SJCRH30 (cell line): Measurements from ENCODE around the gene MAP3K9. TPM values are rescaled to one million over a fixed set of nuclear protein-coding genes. Genes with fewer than 3 reads are reported as not detected.

ENCODE experiments used
- DNase-seq, 2 experiments: peaks; one replicate each; pipeline ENCODE4 v3.0.0-alpha.2; 2015 to 2020
- H3K27ac ChIP-seq: fragments of 250-450 bp; sonication (Bioruptor Pico); 2 replicates; pipeline ENCODE4 v1.5.1; 2020; ENCODE audit warnings: mild to moderate bottlenecking, moderate library complexity
- H3K27me3 ChIP-seq: fragments of 250-450 bp; sonication (Bioruptor Pico); 2 replicates; pipeline ENCODE4 v1.5.1; 2020; ENCODE audit warnings: mild to moderate bottlenecking, moderate library complexity
- H3K36me3 ChIP-seq: fragments of 250-450 bp; sonication (Bioruptor Pico); 2 replicates; pipeline ENCODE4 v1.5.1; 2020; ENCODE audit warnings: mild to moderate bottlenecking, moderate library complexity
- H3K4me1 ChIP-seq: fragments of 250-450 bp; sonication (Bioruptor Pico); 2 replicates; pipeline ENCODE4 v1.5.1; 2020; ENCODE audit warnings: mild to moderate bottlenecking, moderate library complexity
- H3K4me3 ChIP-seq: fragments of 250-450 bp; sonication (Bioruptor Pico); 2 replicates; pipeline ENCODE4 v1.5.1; 2020; ENCODE audit warnings: mild to moderate bottlenecking, moderate library complexity
- H3K9me3 ChIP-seq: fragments of 250-450 bp; sonication (Bioruptor Pico); replicated peaks from 2 replicates; pipeline ENCODE4 v1.5.1; 2020; ENCODE audit warnings: mild to moderate bottlenecking, moderate library complexity
- total RNA-seq: library from RNA; depleted of rRNA; stranded (reverse); fragments of >200 nt; shearing (Covaris generic); gene quantifications from 2 replicates; pipeline ENCODE4 v1.2.3, GENCODE V29; 2014

The MAP3K9 gene
- total RNA-seq, 1 experiment from 2014 or later, result 7.3 TPM

DNA sequence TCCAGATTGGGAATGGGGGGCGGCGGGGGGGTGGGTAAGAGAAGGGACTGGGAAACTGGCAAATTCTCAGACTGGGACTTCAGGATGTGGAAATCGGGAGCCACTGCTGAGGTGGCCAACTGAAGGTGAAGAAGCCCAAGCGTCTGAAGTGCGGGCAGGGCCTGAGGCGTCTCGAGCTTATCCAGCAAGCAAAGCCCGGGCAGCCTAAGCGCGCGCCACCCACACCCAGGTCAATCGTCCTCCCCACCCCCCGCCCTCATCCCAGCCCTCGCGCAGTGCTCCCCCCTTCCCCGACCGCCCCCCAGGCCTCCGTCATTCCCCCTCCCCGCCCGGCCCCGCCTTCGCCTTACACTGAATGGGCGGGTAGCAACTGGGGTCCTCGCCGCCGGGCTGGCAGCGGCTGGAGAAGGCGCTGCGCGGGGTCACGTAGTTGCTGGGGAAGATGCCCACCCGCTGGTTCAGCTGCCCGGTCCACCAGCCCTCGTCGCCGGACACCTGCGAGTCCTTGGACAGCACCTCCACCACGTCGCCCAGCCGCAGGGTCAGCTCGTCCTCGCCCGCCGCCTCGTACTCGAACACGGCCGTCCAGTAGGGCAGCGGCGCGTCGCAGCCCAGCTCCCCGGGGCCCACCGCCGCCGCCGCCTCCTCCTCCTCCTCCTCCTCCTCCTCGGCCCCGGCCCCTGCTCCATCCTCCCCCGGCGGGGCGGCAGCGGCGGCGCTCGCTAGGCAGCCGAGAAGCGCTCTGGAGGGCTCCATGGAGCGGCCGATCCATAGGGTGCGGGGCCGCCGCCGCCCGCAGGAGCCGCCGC, 693 bp downstream of the MAP3K9 start:
- no peaks in the 10 kb centered on the region for H3K9me3 ChIP-seq
- peak overlapping the region; percentile 14; the same call in 1 of the 2 replicates for H3K27ac ChIP-seq
- DNase-seq, result peak; percentile 50 to 51
- peaks cover 7% of the 10 kb centered on the region for H3K4me1 ChIP-seq
- no peaks in the 10 kb centered on the region; the same call in 1 of the 2 replicates for H3K36me3 ChIP-seq
- peak overlapping the region; percentile 95 for H3K4me3 ChIP-seq
- H3K27me3 ChIP-seq, result no peaks in the 10 kb centered on the region

GRCh38 chr14:70807898-70808415, 1.4 kb downstream of the MAP3K9 start:
- no peaks in the 10 kb centered on the region for H3K9me3 ChIP-seq
- peaks cover 7% of the 10 kb centered on the region for H3K4me1 ChIP-seq
- peak overlapping the region; percentile 14; the same call in 1 of the 2 replicates for H3K27ac ChIP-seq
- no peaks in the 10 kb centered on the region; the same call in 1 of the 2 replicates for H3K36me3 ChIP-seq
- peak; percentile 54 to 65 for DNase-seq
- H3K27me3 ChIP-seq, result no peaks in the 10 kb centered on the region
- peak overlapping the region; percentile 95 for H3K4me3 ChIP-seq

GRCh38 chr14:70804556-70805162, 4.7 kb downstream of the MAP3K9 start:
- no peaks in the 10 kb centered on the region for H3K27me3 ChIP-seq
- H3K4me3 ChIP-seq, result no peak overlapping the region
- no peaks in the 10 kb centered on the region for H3K9me3 ChIP-seq
- no peak overlapping the region for H3K27ac ChIP-seq
- no peaks in the 10 kb centered on the region; the same call in 1 of the 2 replicates for H3K36me3 ChIP-seq
- peaks cover 3% of the 10 kb centered on the region; the same call in 1 of the 2 replicates for H3K4me1 ChIP-seq
- no peak for DNase-seq

DNA sequence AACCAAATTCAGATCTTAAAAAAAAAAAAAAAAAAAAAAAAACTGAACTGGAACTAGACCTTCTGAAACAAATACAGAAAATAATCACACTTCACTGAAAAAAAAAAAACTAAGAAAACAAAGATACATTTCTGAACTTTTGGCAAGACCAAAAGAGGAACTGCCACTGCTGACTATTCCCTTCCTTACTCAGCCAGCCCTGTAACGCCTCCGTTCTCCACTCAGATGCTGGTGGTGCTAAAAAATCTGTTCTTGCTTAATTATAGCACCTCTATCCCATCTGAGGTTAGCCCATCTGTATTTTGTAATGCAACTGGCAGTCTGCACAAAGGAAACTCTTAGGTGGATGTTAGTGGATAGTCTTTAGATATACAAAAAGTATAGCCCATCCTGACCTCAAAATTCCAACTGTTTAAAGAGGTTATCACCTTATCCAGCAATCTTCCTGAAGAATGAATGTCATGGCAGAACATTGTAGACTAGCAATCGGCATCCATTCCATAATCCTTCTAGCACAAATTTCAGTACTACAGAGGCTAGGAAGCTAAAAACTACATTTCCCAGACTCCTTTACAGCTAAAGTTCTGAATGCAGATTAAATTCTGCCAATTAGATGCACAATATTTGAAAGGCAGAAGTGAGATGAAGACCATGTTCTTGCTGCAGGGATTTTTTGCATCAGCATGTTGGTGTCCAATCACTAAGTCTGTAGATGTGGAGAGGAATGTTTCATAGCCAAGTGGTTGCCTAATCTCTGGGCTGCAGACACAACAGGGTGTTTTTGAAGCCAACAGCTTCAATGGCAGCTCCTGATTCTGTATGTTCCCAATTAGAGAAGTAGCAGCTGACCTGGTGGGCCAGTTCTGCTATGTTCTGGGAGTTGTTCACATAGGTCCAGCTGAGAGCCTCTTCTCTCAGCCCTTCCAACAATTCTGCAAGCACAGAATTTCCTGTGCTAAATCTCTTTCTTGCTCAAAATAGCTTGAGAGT, 5.7 kb downstream of the MAP3K9 start:
- H3K4me3 ChIP-seq, result no peak overlapping the region
- H3K27ac ChIP-seq, result no peak overlapping the region
- no peak for DNase-seq
- H3K4me1 ChIP-seq, result peaks cover 3% of the 10 kb centered on the region; the same call in 1 of the 2 replicates
- no peaks in the 10 kb centered on the region for H3K9me3 ChIP-seq
- no peaks in the 10 kb centered on the region for H3K27me3 ChIP-seq
- H3K36me3 ChIP-seq, result no peaks in the 10 kb centered on the region; the same call in 1 of the 2 replicates

DNA sequence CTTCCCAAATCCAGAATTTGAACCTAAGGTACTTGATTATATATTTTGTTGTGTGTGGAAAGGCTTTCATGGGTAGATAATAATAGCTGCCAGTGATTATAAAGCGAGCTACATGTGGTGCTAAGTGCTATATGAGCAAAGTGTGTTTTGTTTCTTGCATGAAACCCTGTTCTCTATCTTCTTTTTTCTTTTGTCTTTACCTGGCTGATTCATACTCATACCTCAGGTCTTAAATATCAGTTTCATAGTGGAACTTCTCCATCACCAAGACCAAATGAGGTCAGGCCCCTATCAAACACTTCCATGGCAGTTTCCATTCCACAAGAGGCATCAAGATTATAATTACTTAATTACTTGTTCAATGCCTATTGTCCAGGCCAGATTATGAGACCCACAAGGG, 6.9 kb downstream of the MAP3K9 start:
- H3K4me3 ChIP-seq, result no peak overlapping the region
- H3K27ac ChIP-seq, result no peak overlapping the region
- no peaks in the 10 kb centered on the region for H3K27me3 ChIP-seq
- no peaks in the 10 kb centered on the region for H3K9me3 ChIP-seq
- H3K4me1 ChIP-seq, result no peaks in the 10 kb centered on the region
- no peaks in the 10 kb centered on the region; the same call in 1 of the 2 replicates for H3K36me3 ChIP-seq
- no peak for DNase-seq

DNA sequence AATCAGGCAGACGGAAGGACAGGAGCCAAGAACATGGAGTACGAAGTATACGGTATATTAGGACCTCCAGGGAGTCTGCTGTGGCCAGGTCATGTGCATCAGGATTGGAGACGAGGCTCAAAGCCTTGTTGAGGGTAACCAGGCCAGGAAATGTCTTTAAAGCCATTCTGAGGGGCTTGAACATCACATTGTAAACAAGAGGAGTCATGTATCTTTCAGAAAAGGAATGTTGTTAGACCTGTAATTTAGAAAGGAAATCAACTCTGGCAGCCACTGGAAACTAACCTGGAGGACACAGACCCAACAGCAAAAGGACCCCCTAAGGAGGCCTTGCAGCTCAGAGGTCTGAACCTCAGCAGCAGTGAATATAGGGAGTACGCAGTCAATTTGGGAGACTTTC, 7.5 kb downstream of the MAP3K9 start:
- H3K36me3 ChIP-seq, result no peaks in the 10 kb centered on the region; the same call in 1 of the 2 replicates
- DNase-seq, result no peak
- H3K4me1 ChIP-seq, result no peaks in the 10 kb centered on the region
- H3K27me3 ChIP-seq, result no peaks in the 10 kb centered on the region
- H3K4me3 ChIP-seq, result no peak overlapping the region
- no peak overlapping the region for H3K27ac ChIP-seq
- H3K9me3 ChIP-seq, result no peaks in the 10 kb centered on the region

- Histone ChIP-seq H3K27ac (no peak overlapping the region), H3K9me3 (no peaks in the 10 kb centered on the region), H3K27me3 (no peaks in the 10 kb centered on the region), H3K36me3 (no peaks in the 10 kb centered on the region; the same call in 1 of the 2 replicates), H3K4me1 (peaks cover 11% of the 10 kb centered on the region), H3K4me3 (no peak overlapping the region)
- no peak for DNase-seq
Observed at GRCh38 chr14:70796551-70796950, 12.8 kb downstream of the MAP3K9 start.

DNA sequence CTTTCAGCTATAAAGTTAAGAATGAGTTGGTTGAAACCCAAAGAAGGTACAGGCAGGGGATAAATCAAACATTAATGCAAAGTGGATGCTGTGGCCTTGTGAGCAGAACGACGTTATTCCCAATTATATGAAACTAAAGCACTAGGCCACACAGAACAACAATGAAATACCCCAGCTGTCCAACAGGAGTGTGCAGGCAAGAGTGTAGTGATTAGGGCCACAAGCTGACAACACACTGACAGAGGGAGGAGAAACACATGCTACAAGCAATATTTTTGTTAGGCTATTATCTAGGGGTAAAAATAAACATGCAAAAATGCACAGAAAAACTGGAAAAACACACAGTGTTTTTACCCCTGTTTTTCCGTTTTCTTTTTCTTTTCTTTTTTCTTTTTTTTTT, 15.0 kb downstream of the MAP3K9 start:
- Histone ChIP-seq H3K36me3 (no peaks in the 10 kb centered on the region; the same call in 1 of the 2 replicates), H3K9me3 (no peaks in the 10 kb centered on the region), H3K4me1 (peaks cover 28% of the 10 kb centered on the region), H3K27me3 (no peaks in the 10 kb centered on the region), H3K4me3 (no peak overlapping the region), H3K27ac (peak overlapping the region; percentile 42)
- peak in 1 of 2 experiments; percentile 41 for DNase-seq

DNA sequence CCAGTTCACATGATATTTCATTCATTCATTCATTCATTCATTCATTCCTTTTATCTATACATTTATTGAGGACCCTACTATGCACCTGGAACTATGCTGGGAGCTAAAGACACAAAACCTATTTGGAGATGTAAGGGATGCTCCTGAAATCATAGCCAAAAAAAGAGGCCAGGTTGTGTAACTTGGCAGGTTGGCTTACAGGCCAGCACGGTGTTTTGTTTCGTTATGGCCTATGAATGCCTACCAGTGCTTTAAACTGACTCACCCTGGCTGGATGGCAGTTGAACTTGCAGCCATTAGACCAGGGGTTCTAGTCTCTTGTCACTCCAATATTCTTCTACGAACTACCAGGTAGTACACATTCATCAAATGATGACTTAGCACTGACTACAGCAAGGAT, 15.7 kb downstream of the MAP3K9 start:
- H3K27ac ChIP-seq, result peak overlapping the region; percentile 42
- no peaks in the 10 kb centered on the region for H3K27me3 ChIP-seq
- no peaks in the 10 kb centered on the region; the same call in 1 of the 2 replicates for H3K36me3 ChIP-seq
- H3K9me3 ChIP-seq, result no peaks in the 10 kb centered on the region
- no peak overlapping the region for H3K4me3 ChIP-seq
- no peak for DNase-seq
- H3K4me1 ChIP-seq, result peaks cover 33% of the 10 kb centered on the region

DNA sequence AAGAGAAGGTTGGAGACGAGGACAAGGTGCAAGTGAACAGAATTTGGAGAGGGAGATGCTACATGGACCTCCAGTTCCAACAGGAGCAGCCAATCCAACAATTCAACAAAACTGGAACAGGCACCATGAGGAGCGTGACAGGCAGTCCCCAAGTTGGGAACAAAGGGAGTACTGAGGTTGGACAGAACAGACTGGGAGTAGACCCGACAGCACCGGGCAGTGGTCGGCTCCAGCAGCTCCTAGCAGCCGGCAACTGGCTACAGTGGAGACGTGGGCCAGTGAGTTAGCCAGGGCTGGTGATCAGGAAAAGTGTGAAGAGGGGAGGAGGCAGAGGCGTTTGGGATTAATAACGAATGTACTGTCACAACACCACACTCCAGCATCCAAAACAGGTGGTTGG, 16.4 kb downstream of the MAP3K9 start:
- Histone ChIP-seq H3K4me1 (peaks cover 40% of the 10 kb centered on the region), H3K9me3 (no peaks in the 10 kb centered on the region), H3K36me3 (no peaks in the 10 kb centered on the region; the same call in 1 of the 2 replicates), H3K27ac (no peak overlapping the region), H3K4me3 (no peak overlapping the region), H3K27me3 (no peaks in the 10 kb centered on the region)
- no peak for DNase-seq

DNA sequence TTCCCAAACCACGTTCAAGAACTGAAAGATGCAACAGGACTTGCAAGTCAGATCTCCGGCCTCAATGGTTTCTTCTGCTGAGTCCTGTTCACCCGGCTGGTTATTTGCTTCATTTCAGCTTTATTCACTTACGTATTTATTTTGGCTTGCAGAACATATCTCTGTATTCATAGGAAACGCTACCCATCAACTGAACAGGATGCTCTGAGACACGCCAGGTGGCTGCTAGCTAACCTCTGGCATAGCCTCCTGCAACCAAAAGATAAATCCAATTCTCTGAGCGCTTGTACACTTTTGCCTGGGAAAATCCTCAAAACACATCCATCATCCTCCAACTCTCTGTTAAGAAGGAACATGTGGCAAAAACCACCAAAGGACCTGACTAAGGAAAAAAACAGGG, 17.3 kb downstream of the MAP3K9 start:
- Histone ChIP-seq H3K36me3 (no peaks in the 10 kb centered on the region), H3K9me3 (no peaks in the 10 kb centered on the region), H3K27ac (no peak overlapping the region), H3K4me1 (peaks cover 40% of the 10 kb centered on the region), H3K27me3 (no peaks in the 10 kb centered on the region), H3K4me3 (no peak overlapping the region)
- no peak for DNase-seq

GRCh38 chr14:70789961-70790360, 19.4 kb downstream of the MAP3K9 start:
- H3K27me3 ChIP-seq, result no peaks in the 10 kb centered on the region
- DNase-seq, result peak in 1 of 2 experiments; percentile 73

GRCh38 chr14:70789361-70789760, 20.0 kb downstream of the MAP3K9 start:
- Histone ChIP-seq H3K4me3 (peak overlapping the region; percentile 34), H3K27ac (peak overlapping the region; percentile 85), H3K9me3 (no peaks in the 10 kb centered on the region), H3K4me1 (peaks cover 37% of the 10 kb centered on the region), H3K36me3 (no peaks in the 10 kb centered on the region), H3K27me3 (no peaks in the 10 kb centered on the region)
- peak; percentile 20 to 56 for DNase-seq

More at GRCh38 chr14:70789961-70790360, 19.4 kb downstream of the MAP3K9 start:
- Histone ChIP-seq H3K36me3 (no peaks in the 10 kb centered on the region), H3K4me1 (peaks cover 40% of the 10 kb centered on the region), H3K9me3 (no peaks in the 10 kb centered on the region), H3K4me3 (no peak overlapping the region), H3K27ac (peak overlapping the region; percentile 85)

- Histone ChIP-seq H3K4me1 (peaks cover 33% of the 10 kb centered on the region), H3K27ac (peak overlapping the region; percentile 85), H3K36me3 (no peaks in the 10 kb centered on the region), H3K4me3 (peak overlapping the region; percentile 34), H3K27me3 (no peaks in the 10 kb centered on the region), H3K9me3 (no peaks in the 10 kb centered on the region)
- DNase-seq, result peak; percentile 90 to 94
Observed at GRCh38 chr14:70788898-70789297, 20.4 kb downstream of the MAP3K9 start.
